Adrenal gland (tissue), 12 donors: ENCODE measurements around the gene SESTD1. TPM values are rescaled to one million over a fixed set of nuclear protein-coding genes. Genes with fewer than 3 reads are reported as not detected.
A peak's percentile ranks its signal among the peaks of the same experiment; 100 is the strongest.

ENCODE experiments used
- DNase-seq, 7 donors: peaks; one replicate each; pipeline ENCODE4 v3.0.0-alpha.2; 2019 to 2020
- H3K27ac ChIP-seq, 5 donors: fragments of 200-600 bp; sonication (generic) in 4 of 5; 1 replicate in 3 of 5; 2 replicates in 2 of 5; pipeline versions ENCODE4 v1.5.1 to v1.8.0; 2016 to 2020; ENCODE audit warnings: mild to moderate bottlenecking in 1 of 5
- H3K27me3 ChIP-seq: fragments of 200-600 bp; 2 replicates; pipeline ENCODE4 v1.8.0; 2021
- H3K36me3 ChIP-seq, 2 donors: fragments of 200-600 bp; replicated peaks in 1 of 2; 1 replicate in 1 of 2; 2 replicates in 1 of 2; pipeline versions ENCODE4 v1.5.1 to v1.8.0; 2018 to 2022
- H3K4me1 ChIP-seq, 2 donors: fragments of 200-600 bp; replicated peaks in 1 of 2; 1 replicate in 1 of 2; 2 replicates in 1 of 2; pipeline versions ENCODE4 v1.5.1 to v1.8.0; 2018 to 2021
- H3K4me3 ChIP-seq, 4 donors: fragments of 200-600 bp; sonication (generic) in 3 of 4; one replicate each; pipeline ENCODE4 v1.5.1; 2016 to 2018
- H3K9me3 ChIP-seq, 3 donors: fragments of 200-600 bp; sonication (generic) in 1 of 3; replicated peaks in 1 of 3; 1 replicate in 2 of 3; 2 replicates in 1 of 3; pipeline versions ENCODE4 v1.5.1 to v1.8.0; 2016 to 2021
- CTCF ChIP-seq, 6 experiments: fragments of 450-650 bp in 4 of 6; fragments of 200-600 bp in 2 of 6; sonication (generic) in 1 of 6; IDR thresholded peaks; 1 replicate in 5 of 6; 2 replicates in 1 of 6; pipeline versions ENCODE4 v1.5.1 to v1.8.0; 2016 to 2021; ENCODE audit warnings: antibody characterized with exemption in 6 of 6, mild to moderate bottlenecking in 2 of 6, moderate library complexity in 1 of 6
- POLR2A ChIP-seq, 2 donors: fragments of 450-650 bp; IDR thresholded peaks; one replicate each; pipeline ENCODE4 v1.6.1; 2017; ENCODE audit warnings: antibody characterized with exemption in 2 of 2, mild to moderate bottlenecking in 2 of 2, moderate library complexity in 1 of 2
- WGBS, 4 donors: extraction: QIAGEN DNeasy Blood & Tissue Kit in 2 of 4; methylation state at CpG; one replicate each; pipeline versions ENCODE4 v1.1.5 to v1.1.7; 2013 to 2017; 5-methylcytosine and 5-hydroxymethylcytosine counted together
- intact Hi-C, 2 donors: fragments of 100-400 bp; cut with DNase I; formaldehyde crosslinking; loops; one replicate each; pipeline versions ENCODE4 v1.14.1 to v1.15.0; 2022 to 2023
- polyA plus RNA-seq, 3 donors: library from polyadenylated mRNA; stranded (reverse); fragments of 200-250 nt in 2 of 3; fragments of 350-450 nt in 1 of 3; fragmentation: Illumina TruSeq in 1 of 3; extraction: RNeasy Lipid Tissue Mini Kit (QIAGEN cat#74804) in 1 of 3; gene quantifications; one replicate each; pipeline ENCODE4 v1.2.3, GENCODE V29; 2013 to 2014
- total RNA-seq, 9 donors: library from RNA; depleted of rRNA in 4 of 9; stranded (reverse); fragments of >200 nt in 4 of 9; fragments of 120-200 nt in 1 of 9; fragmentation: NEBNext Ultra II Directional in 1 of 9; extraction: Animal tissue kit (Norgen Biotek cat#: 25700) in 1 of 9; gene quantifications; one replicate each; pipeline versions ENCODE4 v1.1.0 to v1.2.4, GENCODE V29; 2013 to 2023
- donor health status: healthy with polysubstance abuse.
- donor health status: Bipolar disorder and iron deficiency.
- donor health status: DM: yes; HTN: yes; CAD: no.
- donor health status: DM: no; HTN: no; CAD: no.
- donor health status: DM: no; HTN: no; CAD: no.
- donor health status: DM: yes; HTN: yes; CAD: no.

Gene SESTD1
- total and polyA plus RNA-seq, 12 donors = 4.7 to 28.2 (median 14.8) TPM

GRCh38 chr2:179107737-179108136 is 156.9 kb downstream of the SESTD1 start:
- Histone ChIP-seq H3K4me3 (no peak overlapping the region), H3K9me3 (no peaks in the 10 kb centered on the region), H3K27ac (no peak overlapping the region), H3K36me3 (peaks cover 0 to 6% of the 10 kb centered on the region in 2 donors), H3K4me1 (peaks cover 0 to 19% of the 10 kb centered on the region in 2 donors), H3K27me3 (no peaks in the 10 kb centered on the region)
- intact Hi-C loops = no loop called here
- no peak for DNase-seq
- TF ChIP-seq CTCF (IDR thresholded peaks at IDR 0.05) = no peak
- no peak for TF ChIP-seq POLR2A (IDR thresholded peaks at IDR 0.05)

GRCh38 chr2:179106676-179107428 is 157.8 kb downstream of the SESTD1 start:
- TF ChIP-seq CTCF (IDR thresholded peaks at IDR 0.05) (no peak), POLR2A (IDR thresholded peaks at IDR 0.05) (no peak)
- intact Hi-C loops = no loop called here
- WGBS, 4 donors = 39 to 55% (median 45%) methylated on average over 3 of the region's 3 CpGs
- Histone ChIP-seq H3K36me3 (no peaks in the 10 kb centered on the region), H3K4me1 (peaks cover 0 to 19% of the 10 kb centered on the region in 2 donors), H3K27me3 (no peaks in the 10 kb centered on the region), H3K9me3 (no peaks in the 10 kb centered on the region), H3K27ac (no peak overlapping the region), H3K4me3 (no peak overlapping the region)
- peak; percentile 48 to 81 (median 70) for DNase-seq

- intact Hi-C loops = no loop called here
- no peak for DNase-seq
- no peaks in the 10 kb centered on the region for H3K36me3 ChIP-seq
- H3K4me1 ChIP-seq = peaks cover 0 to 19% of the 10 kb centered on the region in 2 donors
- H3K9me3 ChIP-seq = no peaks in the 10 kb centered on the region
- no peak overlapping the region for H3K4me3 ChIP-seq
- 65 to 94% (median 75%) methylated on average over 4 of the region's 4 CpGs for WGBS, 4 donors
- TF ChIP-seq POLR2A (IDR thresholded peaks at IDR 0.05) (no peak), CTCF (IDR thresholded peaks at IDR 0.05) (no peak)
- H3K27ac ChIP-seq = no peak overlapping the region
- H3K27me3 ChIP-seq = no peaks in the 10 kb centered on the region
Observed at GRCh38 chr2:179106342-179106675, 158.3 kb downstream of the SESTD1 start.

- no peak for DNase-seq
- H3K36me3 ChIP-seq = no peaks in the 10 kb centered on the region
- no peak overlapping the region for H3K4me3 ChIP-seq
- no peaks in the 10 kb centered on the region for H3K9me3 ChIP-seq
- H3K27ac ChIP-seq = no peak overlapping the region
- no peak for TF ChIP-seq POLR2A (IDR thresholded peaks at IDR 0.05)
- TF ChIP-seq CTCF (IDR thresholded peaks at IDR 0.05) = no peak
- intact Hi-C loops = no loop called here
- 82 to 93% (median 88%) methylated on average over 2 of the region's 2 CpGs for WGBS, 4 donors
- H3K4me1 ChIP-seq = peaks cover 0 to 19% of the 10 kb centered on the region in 2 donors
- no peaks in the 10 kb centered on the region for H3K27me3 ChIP-seq
Observed at GRCh38 chr2:179104736-179105135, 159.9 kb downstream of the SESTD1 start.
